Measurements from ENCODE around the gene CORO2B. TPM values are rescaled to one million over a fixed set of nuclear protein-coding genes. Genes with fewer than 3 reads are reported as not detected.

The CORO2B gene
- total RNA-seq, 1 donor from 2014 or later: 11.0 TPM

DNA sequence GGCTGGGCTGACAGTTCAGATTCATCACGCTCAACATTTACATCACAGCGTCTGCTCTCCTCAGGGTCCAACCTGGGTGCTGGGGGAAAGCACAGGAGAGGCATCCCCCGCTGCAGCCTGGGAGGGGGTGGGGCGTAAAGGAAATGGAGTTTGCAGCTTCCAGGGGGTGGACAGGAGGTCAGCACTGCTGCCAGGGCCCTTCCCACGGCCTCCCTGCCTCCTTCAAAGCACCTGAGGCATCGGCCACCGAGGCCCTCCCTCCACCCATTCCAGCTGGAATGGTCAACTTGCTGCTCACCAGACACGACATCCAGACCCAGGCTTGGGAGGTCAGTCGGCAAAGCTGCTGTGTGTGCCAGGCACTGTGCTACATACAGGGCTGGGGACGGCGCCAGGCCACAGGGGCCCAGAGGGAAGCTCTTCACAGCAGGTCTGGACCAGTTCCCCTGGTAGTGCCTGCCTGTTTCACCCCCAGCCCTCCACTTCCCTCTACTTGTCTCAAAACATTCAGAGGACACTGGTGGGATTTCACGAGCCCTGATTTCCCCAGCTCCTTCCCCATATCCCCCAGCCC is 121.2 kb downstream of the CORO2B start:
- DNase-seq (ENCODE audit: low spot score in 2 of 2): no peak
- H3K4me3 ChIP-seq: peak overlapping the region in 1 of 2 donors; percentile 55
- H3K36me3 ChIP-seq: no peaks in the 10 kb centered on the region
- peak overlapping the region; percentile 65 to 87 for H3K27ac ChIP-seq
- peaks cover 10 to 12% of the 10 kb centered on the region in 2 donors for H3K4me1 ChIP-seq
- TF ChIP-seq, protein P1, sequence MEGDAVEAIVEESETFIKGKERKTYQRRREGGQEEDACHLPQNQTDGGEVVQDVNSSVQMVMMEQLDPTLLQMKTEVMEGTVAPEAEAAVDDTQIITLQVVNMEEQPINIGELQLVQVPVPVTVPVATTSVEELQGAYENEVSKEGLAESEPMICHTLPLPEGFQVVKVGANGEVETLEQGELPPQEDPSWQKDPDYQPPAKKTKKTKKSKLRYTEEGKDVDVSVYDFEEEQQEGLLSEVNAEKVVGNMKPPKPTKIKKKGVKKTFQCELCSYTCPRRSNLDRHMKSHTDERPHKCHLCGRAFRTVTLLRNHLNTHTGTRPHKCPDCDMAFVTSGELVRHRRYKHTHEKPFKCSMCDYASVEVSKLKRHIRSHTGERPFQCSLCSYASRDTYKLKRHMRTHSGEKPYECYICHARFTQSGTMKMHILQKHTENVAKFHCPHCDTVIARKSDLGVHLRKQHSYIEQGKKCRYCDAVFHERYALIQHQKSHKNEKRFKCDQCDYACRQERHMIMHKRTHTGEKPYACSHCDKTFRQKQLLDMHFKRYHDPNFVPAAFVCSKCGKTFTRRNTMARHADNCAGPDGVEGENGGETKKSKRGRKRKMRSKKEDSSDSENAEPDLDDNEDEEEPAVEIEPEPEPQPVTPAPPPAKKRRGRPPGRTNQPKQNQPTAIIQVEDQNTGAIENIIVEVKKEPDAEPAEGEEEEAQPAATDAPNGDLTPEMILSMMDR (IDR thresholded peaks at IDR 0.05): no peak
- no peaks in the 10 kb centered on the region for H3K9me3 ChIP-seq
- H3K27me3 ChIP-seq: no peaks in the 10 kb centered on the region
- intact Hi-C loops (cut with DNase I): no loop called here

DNA sequence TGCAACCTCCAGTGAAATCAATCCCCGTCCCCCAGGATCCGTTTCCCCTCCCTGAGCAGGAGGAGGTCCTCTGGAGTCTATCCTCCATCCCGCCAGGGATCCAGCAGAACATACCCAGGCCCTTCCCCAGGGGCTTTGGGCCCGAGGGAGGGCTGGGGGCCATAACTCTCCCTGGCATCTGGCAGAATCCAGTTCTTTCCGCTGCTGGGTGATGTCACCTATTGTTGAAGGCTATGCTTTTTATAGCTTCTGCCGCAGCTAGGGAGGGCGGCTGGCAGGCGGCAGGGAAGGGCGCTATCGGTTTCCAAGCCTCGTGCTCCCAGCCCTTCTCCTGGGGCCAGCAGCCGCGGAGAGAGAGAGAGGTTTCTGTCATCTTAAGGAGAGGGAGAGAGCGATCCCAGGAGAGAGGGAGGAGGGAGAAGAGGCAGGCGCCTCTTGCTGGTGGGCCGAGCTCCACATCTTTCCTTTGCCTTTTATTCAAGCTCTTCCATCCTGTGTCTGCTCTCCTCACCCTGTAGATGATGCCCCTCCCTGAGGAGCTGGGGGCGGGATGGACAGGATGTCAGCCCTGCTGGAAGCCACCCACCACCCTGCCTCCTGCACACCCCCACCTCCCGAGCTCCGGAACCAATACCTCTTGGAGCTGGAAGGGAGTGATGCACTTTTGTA is 121.8 kb downstream of the CORO2B start:
- no peaks in the 10 kb centered on the region for H3K36me3 ChIP-seq
- peak overlapping the region in 1 of 2 donors; percentile 55 for H3K4me3 ChIP-seq
- H3K27ac ChIP-seq: peak overlapping the region; percentile 65 to 87
- H3K4me1 ChIP-seq: peaks cover 10 to 12% of the 10 kb centered on the region in 2 donors
- H3K27me3 ChIP-seq: no peaks in the 10 kb centered on the region
- DNase-seq (ENCODE audit: low spot score in 2 of 2): peak in 1 of 2 donors; percentile 79
- intact Hi-C loops (cut with DNase I): no loop called here
- TF ChIP-seq, protein P1 (IDR thresholded peaks at IDR 0.05): no peak
- no peaks in the 10 kb centered on the region for H3K9me3 ChIP-seq

DNA sequence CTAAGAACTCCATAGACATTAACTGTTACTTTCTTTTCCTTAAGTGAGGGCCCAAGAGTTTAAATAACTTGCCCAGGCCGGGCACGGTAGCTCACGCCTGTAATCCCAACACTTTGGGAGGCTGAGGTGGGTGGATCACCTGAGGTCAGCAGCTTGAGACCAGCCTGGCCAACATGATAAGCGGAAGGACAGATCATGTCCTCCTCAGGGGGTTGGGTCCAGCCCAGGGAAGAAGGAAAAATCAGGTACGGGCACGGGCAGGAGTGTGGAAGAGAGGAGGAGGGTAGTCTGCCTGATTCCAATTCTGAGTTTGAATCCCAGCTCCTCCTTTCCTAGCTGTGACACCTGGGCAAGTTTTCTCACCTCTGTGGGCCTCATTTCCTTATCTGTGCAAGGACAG is 123.1 kb downstream of the CORO2B start:
- no peak overlapping the region for H3K27ac ChIP-seq
- H3K9me3 ChIP-seq: no peaks in the 10 kb centered on the region
- TF ChIP-seq, protein P1 (IDR thresholded peaks at IDR 0.05): no peak
- intact Hi-C loops (cut with DNase I): no loop called here
- H3K4me1 ChIP-seq: peaks cover 10 to 12% of the 10 kb centered on the region in 2 donors
- no peak for DNase-seq (ENCODE audit: low spot score in 2 of 2)
- H3K36me3 ChIP-seq: no peaks in the 10 kb centered on the region
- H3K4me3 ChIP-seq: no peak overlapping the region
- H3K27me3 ChIP-seq: no peaks in the 10 kb centered on the region

DNA sequence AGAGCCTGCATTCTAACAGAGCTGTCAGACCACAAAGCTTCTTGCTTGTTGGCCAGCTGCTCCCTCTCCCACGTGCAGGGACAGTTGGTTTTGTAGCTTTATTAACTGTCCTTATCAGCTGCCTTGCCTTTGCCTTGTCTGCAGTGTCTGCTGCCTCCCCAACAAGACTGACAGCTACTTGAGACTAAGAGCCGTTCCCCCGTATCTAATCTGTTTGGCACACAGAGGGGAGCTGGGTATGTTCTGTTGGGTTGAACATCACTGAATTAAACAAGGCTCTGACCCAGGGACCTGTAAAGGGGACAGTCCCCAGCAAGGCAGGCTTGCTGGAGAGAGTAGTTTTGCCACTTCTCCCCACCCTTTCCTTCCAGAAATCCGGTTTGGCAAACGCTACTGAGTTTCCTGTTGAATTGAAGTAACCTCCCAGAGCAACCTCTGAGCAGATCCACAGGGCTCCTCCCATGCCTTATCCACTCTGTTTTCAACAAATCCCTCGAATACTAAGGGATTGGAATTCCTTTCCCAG is 125.8 kb downstream of the CORO2B start:
- Histone ChIP-seq H3K27me3 (no peaks in the 10 kb centered on the region), H3K4me1 (peaks cover 10 to 12% of the 10 kb centered on the region in 2 donors), H3K4me3 (no peak overlapping the region), H3K9me3 (no peaks in the 10 kb centered on the region), H3K36me3 (no peaks in the 10 kb centered on the region), H3K27ac (no peak overlapping the region)
- DNase-seq (ENCODE audit: low spot score in 2 of 2): no peak
- TF ChIP-seq, protein P1 (IDR thresholded peaks at IDR 0.05): no peak
- intact Hi-C loops (cut with DNase I): no loop called here

DNA sequence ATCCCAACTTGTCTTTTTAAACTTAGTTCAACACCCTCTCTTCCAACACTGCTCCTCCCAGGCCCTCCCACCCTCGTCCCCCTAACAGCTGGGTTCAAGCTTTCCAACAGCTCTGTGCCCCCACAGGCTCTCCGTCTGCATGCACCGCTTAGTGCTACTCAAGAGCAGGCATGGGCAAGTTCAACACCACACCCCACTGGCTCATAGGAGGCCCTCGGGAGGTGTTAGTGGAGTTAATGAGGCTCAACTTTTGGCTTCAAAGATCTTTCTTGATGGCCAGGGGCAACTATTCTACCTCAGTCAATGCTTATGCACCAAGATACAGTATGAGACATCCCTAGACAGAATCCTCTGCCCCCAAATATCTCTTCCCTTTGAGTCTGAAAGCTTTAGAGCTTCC is 127.5 kb downstream of the CORO2B start:
- Histone ChIP-seq H3K36me3 (no peaks in the 10 kb centered on the region), H3K27ac (no peak overlapping the region), H3K27me3 (no peaks in the 10 kb centered on the region), H3K4me3 (no peak overlapping the region), H3K4me1 (no peaks in the 10 kb centered on the region), H3K9me3 (no peaks in the 10 kb centered on the region)
- intact Hi-C loops (cut with DNase I): no loop called here
- TF ChIP-seq, protein P1 (IDR thresholded peaks at IDR 0.05): no peak
- no peak for DNase-seq (ENCODE audit: low spot score in 2 of 2)

All from ascending aorta (tissue), 2 donors.